Left renal cortex interstitium (tissue), 4 donors: ENCODE measurements around the gene CNFN. TPM values are rescaled to one million over a fixed set of nuclear protein-coding genes. Genes with fewer than 3 reads are reported as not detected.

Experiments used
- DNase-seq, 4 donors: peaks; one replicate each; pipeline ENCODE4 v3.0.0-alpha.2; 2013; ENCODE audit warnings: low read depth in 4 of 4, low spot score in 2 of 4, missing footprints in 1 of 4
- polyA plus RNA-seq, 4 donors: library from polyadenylated mRNA; unstranded; fragments of 120-200 nt; gene quantifications; one replicate each; pipeline ENCODE4 v1.2.1, GENCODE V29; 2013; ENCODE audit not compliant: insufficient read length in 4 of 4

Gene CNFN, protein sequence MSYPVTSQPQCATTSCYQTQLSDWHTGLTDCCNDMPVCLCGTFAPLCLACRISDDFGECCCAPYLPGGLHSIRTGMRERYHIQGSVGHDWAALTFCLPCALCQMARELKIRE
- 1 to 10 TPM; 1.1 to 2.3 (median 1.8) TPM for polyA plus RNA-seq

DNA sequence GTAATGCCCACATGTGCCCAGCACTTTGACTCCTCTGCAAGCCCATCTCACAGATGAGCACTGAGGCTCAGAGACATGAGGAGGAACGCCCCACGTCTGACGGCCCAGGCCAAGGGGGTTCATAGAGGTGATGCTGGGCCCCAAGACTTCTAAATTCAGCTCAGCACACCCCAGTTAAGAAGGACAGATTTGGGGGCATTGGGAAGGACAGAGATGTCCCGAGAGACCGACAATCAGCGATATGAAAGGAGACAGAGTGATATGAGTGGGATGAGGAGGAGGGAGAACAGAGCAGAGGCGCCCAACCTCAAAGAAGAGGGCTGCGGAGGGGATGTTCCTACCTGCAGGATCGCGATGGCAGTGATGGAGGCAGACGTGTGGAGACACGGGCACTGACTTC lies at the start of gene CNFN:
CNFN (minus strand) TSS at position 399 of the 400 bp plus-strand sequence. CDS start 1,260 bp downstream, outside the sequence.
- DNase-seq, result no peak

DNA sequence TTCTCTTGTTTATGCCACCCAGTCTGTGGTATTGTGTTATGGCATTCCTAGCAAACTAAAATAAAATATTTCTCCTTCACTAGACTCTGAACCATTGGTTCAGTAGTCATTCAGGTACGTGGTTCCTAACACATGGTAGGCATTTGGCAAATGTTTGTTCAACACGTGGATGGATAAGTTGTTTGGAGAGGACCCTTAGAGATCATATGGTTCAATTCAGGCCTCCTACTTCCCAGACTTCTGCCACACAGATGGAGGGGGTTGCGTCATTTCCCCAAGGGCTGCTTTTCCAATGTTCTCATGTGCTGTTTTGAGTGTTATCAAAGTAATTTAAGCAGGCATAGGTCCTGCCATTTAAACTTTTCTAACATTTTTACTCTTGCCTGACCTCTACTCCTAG lies 45.9 kb upstream of the CNFN start:
- no peak for DNase-seq

DNA sequence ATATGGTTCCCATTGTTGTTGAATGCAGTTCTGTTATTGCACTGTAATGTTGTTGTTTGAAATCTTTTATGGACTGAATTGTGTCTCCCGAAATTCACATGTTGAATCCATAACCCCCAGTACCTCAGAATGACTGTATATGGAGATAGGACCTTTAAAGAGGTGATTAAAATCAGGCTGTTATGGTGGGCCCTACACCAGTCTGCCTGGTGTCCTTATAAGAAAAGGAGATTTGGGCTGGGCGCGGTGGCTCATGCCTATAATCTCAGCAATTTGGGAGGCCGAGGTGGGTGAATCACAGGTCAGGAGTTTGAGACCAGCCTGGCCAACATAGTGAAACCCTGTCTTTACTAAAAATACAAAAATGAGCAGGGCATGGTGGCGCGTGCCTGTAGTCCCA lies 45.2 kb upstream of the CNFN start:
- no peak for DNase-seq

DNA sequence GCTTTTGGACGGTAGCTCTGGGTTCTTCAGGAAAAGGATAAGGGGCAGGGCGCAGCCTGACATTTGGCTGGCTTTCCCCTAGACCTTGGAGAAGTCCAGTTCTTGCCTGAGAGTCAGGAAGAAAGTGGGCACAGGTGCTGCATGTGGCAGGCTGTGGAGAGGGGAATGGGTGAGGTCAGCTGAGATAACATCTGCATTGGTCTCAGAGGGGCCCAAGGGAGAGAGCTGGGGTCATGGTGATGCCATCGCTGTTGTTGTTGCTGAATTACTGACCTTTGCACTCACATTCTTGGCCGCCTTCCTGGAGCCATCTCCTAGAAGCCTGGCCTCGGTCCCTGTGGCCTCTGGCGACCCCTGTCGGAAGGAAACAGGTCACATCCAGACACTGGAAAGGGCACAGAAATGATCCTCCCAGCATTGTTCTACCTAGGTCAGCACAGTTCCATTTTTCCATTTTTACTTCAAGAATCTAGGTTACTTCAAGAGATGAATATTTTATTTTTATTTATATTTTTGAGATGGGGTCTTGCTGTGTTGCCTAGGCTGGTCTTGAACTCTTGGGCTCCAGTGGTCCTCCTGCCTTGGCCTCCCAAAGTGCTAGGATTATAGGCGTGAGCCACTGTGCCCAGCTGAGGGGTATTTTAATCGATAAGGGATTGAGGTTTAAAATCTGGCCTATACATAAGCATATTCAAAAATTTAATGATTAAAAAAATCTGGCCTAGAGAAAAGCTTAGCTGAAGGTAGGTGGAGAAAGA lies 43.6 kb upstream of the CNFN start:
- DNase-seq, result peak in 1 of 4 donors; percentile 61

DNA sequence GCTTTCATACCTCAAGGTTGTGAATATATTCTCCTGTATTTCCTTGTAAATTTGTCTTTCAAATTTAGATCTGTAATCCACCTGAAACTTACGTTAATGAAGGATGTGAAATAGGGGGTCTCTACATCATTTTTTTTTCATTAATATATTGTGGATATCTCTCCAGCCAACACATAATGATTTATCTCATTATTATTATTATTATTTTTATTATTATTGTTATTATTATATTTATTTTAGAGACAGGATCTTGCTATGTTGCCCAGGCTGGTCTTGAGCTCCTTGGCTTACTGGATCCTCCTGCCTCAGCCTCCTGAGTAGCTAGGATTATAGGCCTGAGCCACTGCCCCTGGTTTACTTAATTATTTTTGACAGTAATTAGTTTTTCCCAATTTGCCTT lies 41.4 kb upstream of the CNFN start:
- DNase-seq, result no peak

DNA sequence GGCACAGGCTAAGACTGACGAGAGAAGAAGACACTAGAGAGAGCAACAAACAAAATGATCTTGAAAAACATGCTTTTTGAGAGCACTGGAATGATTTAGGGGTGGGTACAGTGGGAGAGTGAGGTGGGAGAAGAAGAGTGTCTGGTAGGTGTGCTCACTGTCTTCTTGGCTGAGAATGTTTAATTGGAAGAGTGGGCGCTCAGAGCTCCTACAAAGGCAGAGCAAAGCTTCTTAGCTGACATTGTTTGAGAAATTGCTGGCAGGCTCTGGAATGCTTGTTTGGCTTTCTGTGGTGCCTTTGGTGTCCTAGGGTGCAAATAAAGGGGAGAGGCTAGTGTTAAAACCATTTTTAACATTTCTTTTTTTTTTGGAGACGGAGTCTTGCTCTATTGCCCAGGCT lies 38.6 kb upstream of the CNFN start:
- DNase-seq, result no peak

DNA sequence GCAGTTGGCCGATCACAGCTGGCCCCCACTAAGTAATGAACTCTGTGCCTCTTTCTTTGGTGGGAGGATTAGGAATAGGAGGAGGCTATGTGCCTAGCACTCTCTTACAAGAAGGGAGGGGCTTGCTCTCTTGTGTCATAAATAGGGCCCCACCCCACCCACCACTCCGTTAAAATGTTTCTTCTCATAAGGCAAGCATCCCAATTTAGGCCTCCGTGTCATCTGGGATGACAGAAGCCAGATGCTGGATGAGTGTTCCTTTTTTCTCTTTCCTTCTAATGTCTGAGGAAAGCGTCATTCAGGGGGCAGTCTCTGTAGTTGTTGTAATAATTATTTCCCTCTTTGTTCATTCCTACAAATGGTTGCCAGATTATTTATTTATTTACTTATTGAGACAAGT lies 37.2 kb upstream of the CNFN start, which contains the start of gene LIPE:
LIPE (minus strand) TSS at position 76 of the 400 bp plus-strand sequence. CDS start 239 bp downstream, outside the sequence.
- DNase-seq, result peak in 1 of 4 donors; percentile 62

DNA sequence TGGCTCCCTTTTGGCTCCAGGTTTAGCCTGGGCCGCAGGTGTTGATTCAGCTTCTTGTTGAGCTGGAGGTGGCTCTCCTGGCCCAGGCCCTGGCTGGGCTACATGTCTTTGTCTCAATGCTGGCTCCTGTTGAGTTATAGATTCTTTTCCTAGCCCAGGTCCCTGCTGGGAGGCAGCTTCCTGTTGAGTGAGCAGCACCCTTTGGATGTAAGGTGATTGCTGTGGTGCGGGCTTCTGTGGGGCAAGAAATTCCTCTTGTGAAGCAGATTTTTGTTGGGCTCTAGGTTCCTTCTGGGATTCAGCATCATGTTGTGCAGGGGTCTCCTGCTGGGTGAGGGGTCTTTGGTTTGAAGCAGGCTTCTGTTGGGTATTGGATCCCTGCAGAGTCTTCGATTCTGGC lies 36.5 kb upstream of the CNFN start:
- no peak for DNase-seq

DNA sequence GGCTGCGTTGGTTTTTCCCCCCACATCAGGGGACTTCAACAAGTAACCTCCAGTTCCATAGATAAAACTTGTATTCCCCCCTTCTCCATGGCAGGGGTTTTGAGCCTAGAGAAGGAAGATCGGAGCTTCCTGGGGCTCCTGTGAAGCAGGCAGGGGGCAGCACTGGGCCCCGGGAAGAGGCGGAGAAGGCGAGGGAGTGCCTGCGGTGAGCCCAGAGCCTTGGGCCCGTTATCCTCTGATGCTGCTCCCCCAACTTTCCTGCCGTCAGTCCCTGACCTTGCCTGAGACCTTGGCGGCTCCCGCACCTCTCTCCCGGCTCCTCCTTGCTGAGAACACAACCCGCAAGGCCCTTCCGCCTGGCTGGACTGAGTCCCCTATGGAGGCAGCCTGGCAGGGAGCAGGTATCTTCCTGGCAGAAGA lies 34.6 kb upstream of the CNFN start:
- DNase-seq, result no peak

DNA sequence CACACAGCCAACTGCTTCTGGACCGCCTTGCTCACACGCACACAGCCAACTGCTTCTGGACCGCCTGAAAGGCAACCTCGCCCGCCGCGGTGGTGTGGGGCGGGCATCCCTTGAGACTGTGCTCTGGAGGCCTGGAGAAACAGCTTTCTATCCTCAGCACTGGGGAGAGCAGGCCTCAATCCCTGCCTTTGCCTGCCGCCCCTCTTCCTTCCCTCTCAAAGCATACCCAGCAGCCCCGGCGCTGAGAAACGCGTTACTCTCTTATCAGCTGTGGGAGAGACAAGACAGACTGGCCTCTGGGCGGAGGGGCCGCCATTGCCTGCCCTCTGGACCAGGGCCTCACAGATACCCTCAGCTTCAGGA lies 34.2 kb upstream of the CNFN start:
- DNase-seq, result no peak

DNA sequence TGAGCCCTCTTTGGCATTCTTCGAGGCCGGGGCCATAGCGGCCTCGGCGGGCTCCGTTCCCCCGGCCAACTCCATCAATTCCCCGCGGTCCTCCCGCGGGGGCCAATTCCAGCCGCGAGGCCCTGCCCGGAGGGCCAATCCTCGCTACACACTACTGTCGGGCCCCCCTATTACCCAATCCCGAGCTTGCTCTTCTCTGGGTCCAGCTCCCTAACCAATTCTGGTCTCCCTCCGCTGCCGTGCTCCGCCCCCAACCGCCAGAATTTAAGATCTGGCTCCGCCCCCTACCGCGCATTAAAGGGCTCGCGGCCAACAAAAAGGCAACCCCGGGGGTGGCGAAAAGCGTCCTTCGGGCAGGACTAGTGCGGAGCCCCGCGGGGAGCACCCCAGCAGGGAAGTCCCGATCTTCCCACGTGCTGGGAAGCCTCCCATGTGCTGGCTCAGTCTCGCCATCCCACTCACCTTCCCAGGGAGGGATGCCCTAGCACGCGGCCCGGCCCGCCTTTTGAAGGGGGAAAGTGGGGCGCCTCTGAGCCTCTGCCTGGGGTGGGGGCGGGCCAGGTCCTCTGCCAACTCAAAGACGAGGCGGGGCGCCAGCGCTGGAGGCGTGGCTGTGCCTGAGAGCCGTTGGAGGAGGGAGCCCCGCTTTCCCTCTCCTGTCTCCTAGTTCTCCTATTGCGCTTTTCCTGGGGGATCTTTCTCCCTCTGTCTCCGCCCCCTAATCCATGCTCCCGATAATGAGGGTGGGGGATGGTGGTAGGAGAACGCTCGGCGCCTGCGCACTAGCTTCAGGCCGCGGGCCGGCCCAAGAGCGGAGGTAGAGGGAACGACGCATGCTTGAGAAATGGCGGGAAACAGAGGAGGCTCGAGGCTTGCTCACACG lies 33.6 kb upstream of the CNFN start:
- peak in 3 of 4 donors; percentile 84 to 96 (median 89) for DNase-seq

DNA sequence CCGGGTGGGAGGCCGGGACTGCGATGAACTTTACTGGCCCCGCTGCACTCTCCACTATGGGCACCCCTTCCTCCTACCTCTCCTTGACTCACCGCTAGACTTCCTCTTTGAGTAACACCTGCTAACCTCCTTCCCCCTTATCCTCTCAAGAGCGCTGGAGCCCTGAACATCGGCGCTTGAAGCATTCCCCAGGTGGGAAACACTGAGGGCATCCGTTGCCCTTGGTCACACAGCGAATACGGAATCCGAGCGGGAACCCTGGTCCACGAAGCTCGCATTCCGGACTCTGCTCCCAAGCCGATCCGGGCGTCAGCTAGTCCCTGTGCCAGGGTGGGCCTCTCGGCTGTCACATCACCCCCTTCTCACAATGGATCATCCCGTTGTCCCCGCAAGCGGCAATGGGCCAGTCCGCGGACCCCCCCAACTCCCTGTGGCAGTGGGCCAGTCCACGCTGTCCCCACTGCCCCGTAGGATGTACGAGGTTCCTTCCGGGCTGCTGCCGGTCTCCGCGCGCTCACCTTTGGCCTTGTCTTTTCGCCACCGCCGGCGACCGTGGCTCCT lies 32.9 kb upstream of the CNFN start:
- peak in 2 of 4 donors; percentile 47 to 59 for DNase-seq

DNA sequence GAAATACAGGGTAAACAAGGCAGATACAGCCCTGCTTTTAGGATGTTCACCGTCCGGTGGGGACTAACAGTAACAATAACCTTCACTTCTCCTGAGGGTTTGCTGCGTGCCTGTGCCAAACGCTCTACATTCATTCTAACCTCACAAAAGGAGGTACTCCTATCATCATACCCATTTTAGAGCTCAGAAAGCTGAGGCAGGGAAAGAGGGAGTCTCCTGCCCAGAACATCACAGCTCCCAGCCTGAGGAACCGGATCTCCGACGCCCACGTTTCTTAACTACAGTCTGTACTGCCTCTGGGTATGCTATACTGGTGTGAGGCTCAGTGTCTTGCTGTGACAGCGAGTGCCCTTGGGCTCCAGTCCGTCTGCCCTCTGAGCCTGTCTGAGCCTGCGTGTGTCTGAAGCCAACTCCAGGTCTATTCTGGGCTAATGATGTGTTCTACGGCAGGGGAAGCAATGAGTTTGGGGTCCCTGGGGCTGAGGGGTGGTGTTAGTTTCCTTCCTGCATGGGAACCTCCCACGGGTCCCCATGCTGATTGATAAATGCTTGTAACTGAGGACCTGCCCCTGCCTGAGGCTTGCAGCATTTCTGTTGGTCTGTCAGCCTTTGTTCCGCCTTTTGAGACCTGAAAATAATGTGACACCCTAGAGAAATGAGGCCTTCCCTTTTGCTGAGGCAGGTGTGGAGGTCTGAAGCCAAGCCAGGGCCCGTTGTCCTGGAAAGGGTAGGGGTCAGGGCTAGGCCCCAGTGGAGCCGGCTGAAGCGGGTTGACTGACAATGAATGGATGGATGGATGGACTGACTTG lies 32.2 kb upstream of the CNFN start:
- DNase-seq, result no peak

DNA sequence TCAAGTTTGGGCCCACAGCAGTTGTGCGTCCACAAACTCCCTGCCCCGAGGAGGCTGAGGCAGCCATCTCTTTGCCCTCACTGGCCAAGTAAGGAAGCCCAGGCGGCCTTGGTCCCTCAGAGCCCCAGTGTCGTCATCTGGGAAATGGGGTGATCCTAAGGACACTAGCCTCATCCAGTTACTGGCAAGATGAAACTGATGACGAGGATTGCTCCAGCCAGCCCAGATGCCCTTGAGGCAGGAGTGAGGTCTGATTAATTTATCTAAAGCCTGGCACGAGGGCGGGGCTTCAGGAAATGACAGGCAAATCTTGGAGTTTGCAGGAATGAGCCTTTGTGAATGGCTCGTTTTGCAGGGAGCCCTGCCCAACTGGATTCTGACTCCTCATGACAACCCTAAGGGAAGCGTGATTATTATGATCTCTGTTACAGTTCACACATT lies 31.5 kb upstream of the CNFN start:
- DNase-seq, result no peak

DNA sequence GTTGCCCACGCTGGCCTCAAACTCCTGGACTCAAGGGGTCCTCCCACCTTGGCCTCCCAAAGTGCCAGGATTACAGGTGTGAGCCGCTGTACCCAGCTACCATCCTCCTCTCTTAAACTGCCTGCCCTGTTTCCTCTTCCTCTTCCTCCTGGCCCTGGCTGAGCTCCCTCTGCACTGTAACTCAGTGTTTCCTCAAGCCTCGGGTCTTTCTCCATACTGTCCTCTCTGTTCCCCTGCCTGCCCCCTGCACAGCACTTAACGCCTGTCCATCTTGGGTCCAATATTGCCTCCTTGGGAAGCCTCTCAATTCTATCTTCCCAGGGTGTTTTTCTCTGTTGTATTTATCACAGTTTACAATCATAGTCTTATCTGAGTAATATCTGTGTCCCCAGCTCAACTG lies 31.0 kb upstream of the CNFN start:
- DNase-seq, result no peak

DNA sequence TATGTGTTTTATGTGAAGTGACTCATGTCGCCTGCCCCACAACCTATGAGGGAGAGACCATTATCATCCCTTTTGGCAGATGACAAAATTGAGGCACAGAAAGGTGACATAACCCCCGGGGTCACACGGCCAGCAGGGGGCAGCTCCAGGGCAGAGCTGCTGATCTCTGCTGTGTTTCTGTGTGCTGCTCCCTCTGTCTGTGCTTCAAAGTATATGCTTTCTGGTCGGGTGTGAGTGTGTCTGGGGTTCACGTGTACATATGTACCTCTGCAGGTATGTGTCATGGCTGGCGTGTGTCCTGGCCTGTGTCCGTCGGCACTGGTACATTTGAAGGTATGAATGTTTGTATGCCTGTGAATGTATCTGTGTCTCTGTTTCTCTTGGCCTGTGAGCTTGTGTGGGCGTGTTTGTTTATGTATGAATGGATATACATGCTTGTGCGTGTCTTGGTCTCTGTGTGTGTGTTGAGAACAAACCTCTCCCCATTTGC lies 30.0 kb upstream of the CNFN start:
- no peak for DNase-seq

DNA sequence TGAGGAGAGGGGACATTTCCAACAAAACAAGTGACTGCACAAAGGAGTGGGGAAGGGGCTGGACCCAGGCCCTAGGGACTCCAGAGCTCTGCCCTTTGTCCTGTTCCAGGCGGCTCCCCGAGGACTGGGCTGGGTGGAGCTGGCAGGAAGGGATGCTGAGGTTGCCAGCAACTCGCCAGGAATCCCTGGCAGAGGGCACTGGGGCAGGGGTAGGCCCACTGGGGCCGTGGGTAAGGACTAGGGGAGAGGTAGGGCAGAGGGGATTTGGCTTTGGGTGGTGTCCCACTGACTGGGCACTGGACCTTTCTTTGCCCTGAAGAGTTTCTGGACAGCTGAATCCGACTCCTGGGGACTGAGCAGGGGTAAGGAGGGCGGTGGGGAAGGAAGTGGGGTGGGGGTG lies 29.2 kb upstream of the CNFN start:
- DNase-seq, result no peak

DNA sequence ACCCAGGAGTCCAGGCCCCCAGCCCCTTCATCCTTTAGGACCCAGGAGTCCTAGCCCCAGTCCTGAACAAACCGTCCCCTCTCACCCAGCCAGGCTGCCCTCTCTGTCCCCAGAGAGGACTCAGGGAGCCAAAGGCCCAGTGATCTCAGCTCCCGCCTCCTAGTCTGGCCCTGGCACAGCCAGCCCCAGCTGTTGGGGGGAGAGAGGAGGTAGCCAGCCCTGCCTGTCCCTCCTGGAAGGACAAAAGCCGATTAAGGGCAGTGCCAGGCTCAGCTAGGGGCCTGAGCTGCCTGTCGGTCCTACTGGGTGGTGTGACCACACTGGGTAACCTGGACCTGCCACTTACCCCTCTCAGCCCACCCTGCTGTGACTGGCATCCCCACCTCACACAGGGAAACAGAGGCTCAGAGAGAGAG lies 22.6 kb upstream of the CNFN start:
- DNase-seq, result no peak

DNA sequence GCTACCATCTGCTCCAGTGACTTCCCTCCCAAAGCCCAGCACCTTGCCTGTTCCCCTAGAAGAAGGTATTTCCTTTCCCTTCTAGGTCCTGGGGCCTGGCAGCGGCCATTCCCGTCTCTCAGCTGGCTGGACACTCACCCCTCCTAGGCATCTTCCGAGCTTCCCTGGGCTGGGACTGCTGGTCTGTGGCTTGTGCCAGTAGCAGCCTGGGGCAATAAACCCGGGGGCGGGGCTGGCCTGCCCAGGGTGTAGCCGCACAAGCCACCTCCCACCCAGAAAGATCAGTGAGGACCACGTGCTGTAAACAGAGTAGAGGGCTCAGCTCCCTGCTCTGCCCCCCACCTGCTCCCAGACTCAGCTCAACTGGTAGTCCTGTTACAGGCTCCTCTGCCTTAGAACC lies 22.1 kb upstream of the CNFN start:
- no peak for DNase-seq

DNA sequence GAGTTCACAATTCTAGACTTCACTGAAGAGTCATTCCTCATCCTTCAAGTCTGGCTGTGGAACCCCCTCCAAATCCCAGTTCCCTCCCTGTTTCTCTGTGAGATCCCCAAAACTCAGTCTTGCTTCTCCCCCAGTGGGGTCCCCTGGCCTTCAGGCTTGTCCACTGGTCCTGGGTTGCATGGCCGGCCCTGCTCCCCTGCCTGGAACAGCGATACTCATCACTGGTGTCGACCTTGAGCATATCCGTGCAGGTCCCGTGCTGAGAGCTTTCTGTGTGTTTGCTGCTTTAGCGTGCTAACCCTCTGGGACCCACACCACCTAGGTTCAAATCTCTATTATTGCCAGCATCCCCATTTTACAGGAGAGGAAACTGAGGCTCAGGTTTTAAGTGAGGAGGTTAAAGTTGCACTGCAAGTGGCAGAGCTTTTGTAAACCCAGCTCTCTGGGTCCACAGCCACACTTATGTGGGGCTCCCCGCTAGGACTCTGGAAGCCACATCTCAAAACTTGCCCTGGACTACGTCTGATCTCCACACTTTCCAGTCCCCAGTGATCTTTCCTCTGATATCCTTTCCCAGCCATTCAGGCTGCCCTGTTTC lies 21.6 kb upstream of the CNFN start:
- DNase-seq, result no peak
